A673 (cell line): ENCODE results near the gene CDHR2. TPM values are rescaled to one million over a fixed set of nuclear protein-coding genes. Genes with fewer than 3 reads are reported as not detected.

ENCODE experiments used
- BruUV-seq: library from RNA; stranded (reverse); fragments of 400-500 nt; replicated peaks from 2 replicates; lab custom pipeline; 2021; lab: Mats Ljungman, UMichigan
- CTCF ChIA-PET: fragments of 300-600 bp; sonication (Branson Sonifier 250); formaldehyde crosslinking; loops from one replicate; lab custom pipeline; 2022; ENCODE audit warnings: antibody characterized with exemption; lab: Charles Lee
- POLR2A ChIA-PET: fragments of 300-600 bp; sonication (Branson Sonifier 250); formaldehyde crosslinking; loops from one replicate; lab custom pipeline; 2022; ENCODE audit warnings: antibody characterized with exemption; ENCODE audit not compliant: low non-redundant PET; lab: Charles Lee
- DNase-seq: peaks from one replicate; pipeline ENCODE4 v3.0.0-alpha.2; 2015; ENCODE audit warnings: low spot score
- H3K27ac ChIP-seq: fragments of 200-600 bp; sonication (generic); 2 replicates; pipeline ENCODE4 v1.5.1; 2016; ENCODE audit warnings: mixed run types, low read depth, mild to moderate bottlenecking, mixed read lengths, antibody characterized with exemption, low read length; ENCODE audit not compliant: poor library complexity, severe bottlenecking
- H3K27me3 ChIP-seq: fragments of 200-600 bp; sonication (generic); replicated peaks from 2 replicates; pipeline ENCODE4 v1.6.1; 2017; ENCODE audit warnings: mixed run types, low read depth, mild to moderate bottlenecking, mixed read lengths, antibody characterized with exemption, low read length; ENCODE audit not compliant: insufficient read depth, poor library complexity
- H3K36me3 ChIP-seq: fragments of 200-600 bp; sonication (generic); 2 replicates; pipeline ENCODE4 v1.6.1; 2016; ENCODE audit warnings: mixed run types, mild to moderate bottlenecking, mixed read lengths, antibody characterized with exemption, low read length; ENCODE audit not compliant: insufficient read depth, poor library complexity, severe bottlenecking
- H3K4me1 ChIP-seq: fragments of 200-600 bp; sonication (generic); 2 replicates; pipeline ENCODE4 v1.6.1; 2017; ENCODE audit warnings: mixed run types, mild to moderate bottlenecking, mixed read lengths, antibody characterized with exemption, low read length; ENCODE audit not compliant: insufficient read depth, poor library complexity, severe bottlenecking
- H3K4me3 ChIP-seq: fragments of 200-600 bp; sonication (generic); 2 replicates; pipeline ENCODE4 v1.5.1; 2016; ENCODE audit warnings: low read depth, mixed run types, mild to moderate bottlenecking, mixed read lengths, low read length; ENCODE audit not compliant: poor library complexity, severe bottlenecking
- H3K9me3 ChIP-seq: fragments of 200-600 bp; sonication (generic); 2 replicates; pipeline ENCODE4 v1.6.1; 2016; ENCODE audit warnings: mixed run types, low read depth, mild to moderate bottlenecking, mixed read lengths, antibody characterized with exemption, low read length; ENCODE audit not compliant: poor library complexity, severe bottlenecking
- CTCF ChIP-seq: fragments of 300-800, 200-600 bp; sonication (generic); conservative IDR thresholded peaks from 2 replicates; pipeline ENCODE4 v1.5.1; 2017; ENCODE audit warnings: low read depth, mild to moderate bottlenecking, antibody characterized with exemption, low read length, moderate library complexity, mixed read lengths
- EZH2 ChIP-seq: fragments of 200-600 bp; sonication (generic); IDR thresholded peaks from 2 replicates; pipeline ENCODE4 v1.6.1; 2017; ENCODE audit warnings: borderline replicate concordance, low read depth, mild to moderate bottlenecking, mixed read lengths, antibody characterized with exemption, low read length; ENCODE audit not compliant: poor library complexity, severe bottlenecking
- intact Hi-C: fragments of 100-400 bp; cut with micrococcal nuclease; formaldehyde crosslinking; loops from one replicate; pipeline ENCODE4 v1.10.0; 2022; ENCODE audit not compliant: unreplicated experiment
- total RNA-seq: library from RNA; stranded (reverse); gene quantifications from 2 replicates; pipeline ENCODE4 v1.2.3, GENCODE V29; 2021

Gene CDHR2
- total RNA-seq, 1 experiment from 2014 or later: not detected

DNA sequence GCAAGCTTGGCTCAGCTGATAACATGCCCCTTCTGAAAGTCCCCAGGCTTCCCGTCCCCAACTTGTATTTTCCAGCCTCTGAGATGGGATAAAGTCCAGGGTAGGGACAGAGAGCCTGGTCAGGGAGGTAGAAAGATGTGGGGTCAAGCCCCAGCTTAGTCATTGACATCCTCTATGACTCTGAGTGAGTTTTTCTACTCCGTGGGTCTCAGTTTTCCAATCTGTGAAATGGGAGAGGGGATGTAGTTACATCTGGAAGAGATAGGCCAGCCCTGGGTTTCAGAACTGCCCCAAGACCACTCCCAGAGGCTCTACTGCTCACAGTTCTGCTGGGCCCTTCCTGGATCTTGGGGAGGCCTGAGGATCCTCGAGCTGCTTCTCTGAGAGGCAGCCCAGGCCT, 57.7 kb downstream of the CDHR2 start:
- H3K4me3 ChIP-seq: no peak overlapping the region
- intact Hi-C loops: no loop called here
- H3K27me3 ChIP-seq: no peaks in the 10 kb centered on the region
- BruUV-seq: no TSS peak
- ChIA-PET POLR2A (no interaction called here), CTCF (no interaction called here)
- no peak for TF ChIP-seq EZH2
- no peak for TF ChIP-seq CTCF
- H3K9me3 ChIP-seq: no peaks in the 10 kb centered on the region
- no peak for DNase-seq
- no peaks in the 10 kb centered on the region for H3K36me3 ChIP-seq
- no peak overlapping the region for H3K27ac ChIP-seq
- peaks cover 9% of the 10 kb centered on the region for H3K4me1 ChIP-seq

DNA sequence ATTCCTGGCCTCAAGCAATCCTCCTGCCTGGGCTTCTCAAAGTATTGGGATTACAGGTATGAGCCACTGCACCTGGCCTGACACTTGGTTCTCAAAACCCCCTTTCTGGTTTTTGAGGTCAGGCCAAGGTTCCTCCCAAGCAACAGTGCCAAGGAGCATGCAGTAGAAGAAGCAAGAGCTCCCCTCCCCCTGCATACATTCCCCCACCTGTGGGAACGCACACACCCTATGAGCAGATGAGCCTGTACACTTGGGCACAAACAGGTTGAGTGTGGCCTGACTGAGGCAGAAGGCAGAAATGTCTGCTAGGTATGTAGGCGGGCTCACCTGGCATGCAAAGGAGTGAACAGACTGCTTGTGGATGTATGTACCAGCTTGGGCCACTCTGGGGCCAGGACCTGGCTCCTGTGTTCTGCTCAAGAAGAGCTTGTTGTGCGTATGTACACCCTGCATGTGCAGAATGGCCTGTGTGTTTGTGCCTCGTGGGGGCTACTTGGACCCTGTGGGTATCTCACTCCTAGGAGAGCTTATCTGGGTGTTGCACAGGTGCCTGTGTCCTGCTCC, 59.1 kb downstream of the CDHR2 start:
- H3K4me3 ChIP-seq: no peak overlapping the region
- BruUV-seq: no TSS peak
- intact Hi-C loops: no loop called here
- H3K4me1 ChIP-seq: peaks cover 9% of the 10 kb centered on the region
- H3K36me3 ChIP-seq: no peaks in the 10 kb centered on the region
- H3K27me3 ChIP-seq: no peaks in the 10 kb centered on the region
- POLR2A ChIA-PET: no interaction called here
- TF ChIP-seq EZH2 (no peak), CTCF (no peak)
- H3K9me3 ChIP-seq: no peaks in the 10 kb centered on the region
- CTCF ChIA-PET: no interaction called here
- H3K27ac ChIP-seq: no peak overlapping the region
- no peak for DNase-seq

- Histone ChIP-seq H3K4me3 (peak overlapping the region; percentile 53), H3K9me3 (no peaks in the 10 kb centered on the region), H3K27me3 (no peaks in the 10 kb centered on the region), H3K4me1 (peaks cover 9% of the 10 kb centered on the region), H3K36me3 (no peaks in the 10 kb centered on the region), H3K27ac (no peak overlapping the region)
- POLR2A ChIA-PET: no interaction called here
- peak; percentile 32 for DNase-seq
- CTCF ChIA-PET: no interaction called here
- intact Hi-C loops: no loop called here
- BruUV-seq: no TSS peak
- TF ChIP-seq CTCF (no peak), EZH2 (no peak)
These were observed 60.0 kb downstream of the CDHR2 start for GRCh38 chr5:176608937-176609723.
